A549 (cell line): Measurements from ENCODE around the gene TMOD2. TPM values are rescaled to one million over a fixed set of nuclear protein-coding genes. Genes with fewer than 3 reads are reported as not detected.

ENCODE experiments used
- ATAC-seq, 2 experiments: fragments of 200-7000 bp in 1 of 2; fragments of >200 bp in 1 of 2; cut with Nextera tagmentation in 1 of 2; cut with Tn5 transposase in 1 of 2; 3 replicates each; pipeline versions ENCODE4 v1.8.0 to v1.9.1; 2018 to 2020; ENCODE audit warnings: mild to moderate bottlenecking in 1 of 2, moderate library complexity in 1 of 2
- CTCF ChIA-PET: fragments of 300-600 bp; sonication (Branson Sonifier 250); formaldehyde crosslinking; extraction: SDS; loops from one replicate; lab custom pipeline; 2021; ENCODE audit warnings: antibody characterized with exemption, inconsistent platforms; lab: Yijun Ruan, JAX
- POLR2A ChIA-PET: fragments of 350-600 bp; formaldehyde crosslinking; extraction: SDS; loops from one replicate; lab custom pipeline; 2021; ENCODE audit warnings: antibody characterized with exemption, inconsistent platforms; lab: Yijun Ruan, JAX
- DNase-seq, 2 experiments: peaks; one replicate each; pipeline versions ENCODE4 v3.0.0 to v3.0.0-alpha.2; 2011 to 2016; ENCODE audit warnings: low read depth in 1 of 2, low spot score in 1 of 2
- FAIRE-seq: peaks from 2 replicates; lab custom pipeline; 2011; peaks lifted over from hg19 to GRCh38; lab: Jason Lieb, UNC
- H3K27ac ChIP-seq, 2 experiments: fragments of >200 bp; sonication (Bioruptor Twin); formaldehyde crosslinking; 3 replicates each; pipeline ENCODE4 v1.5.1; 2016 to 2017
- H3K4me1 ChIP-seq: fragments of >200 bp; sonication (Bioruptor Twin); formaldehyde crosslinking; 3 replicates; pipeline ENCODE4 v1.6.1; 2016
- H3K4me2 ChIP-seq: fragments of >200 bp; sonication (Bioruptor Twin); formaldehyde crosslinking; 3 replicates; pipeline ENCODE4 v1.6.1; 2016
- H3K4me3 ChIP-seq: fragments of >200 bp; sonication (Bioruptor Twin); formaldehyde crosslinking; 3 replicates; pipeline ENCODE4 v1.5.1; 2016
- H3K9me3 ChIP-seq: fragments of >200 bp; sonication (Bioruptor Twin); formaldehyde crosslinking; 3 replicates; pipeline ENCODE4 v1.6.1; 2016
- CBX2 ChIP-seq: fragments of 200-600 bp; sonication (generic); IDR thresholded peaks from 2 replicates; pipeline ENCODE4 v1.6.1; 2016; ENCODE audit warnings: low read depth, mild to moderate bottlenecking, borderline replicate concordance
- CHD2 ChIP-seq: fragments of 150-350 bp; IDR thresholded peaks from 2 replicates; pipeline ENCODE4 v1.6.1; 2014; ENCODE audit warnings: low read length; ENCODE audit not compliant: partially characterized antibody
- EHF ChIP-seq: fragments of 250-450 bp; sonication (Bioruptor Pico); IDR thresholded peaks from 2 replicates; pipeline ENCODE4 v1.5.0; 2020; ENCODE audit warnings: mild to moderate bottlenecking
- FOSB ChIP-seq: fragments of 250-450 bp; sonication (Bioruptor Pico); IDR thresholded peaks from 2 replicates; pipeline ENCODE4 v1.5.0; 2020; ENCODE audit warnings: mild to moderate bottlenecking, moderate library complexity
- HOXB5 ChIP-seq: fragments of 250-450 bp; sonication (Bioruptor Pico); IDR thresholded peaks from 2 replicates; pipeline ENCODE4 v1.5.0; 2020; ENCODE audit warnings: mild to moderate bottlenecking, moderate library complexity
- JUN ChIP-seq, 2 experiments: fragments of >200 bp; sonication (Bioruptor Twin); formaldehyde crosslinking; IDR thresholded peaks; 2 replicates in 1 of 2; 3 replicates in 1 of 2; pipeline ENCODE4 v1.6.1; 2016 to 2017
- JUNB ChIP-seq: fragments of >200 bp; sonication (Bioruptor Twin); formaldehyde crosslinking; IDR thresholded peaks from 2 replicates; pipeline ENCODE4 v1.6.1; 2016
- KDM1A ChIP-seq: fragments of 200-600 bp; sonication (generic); IDR thresholded peaks from 2 replicates; pipeline ENCODE4 v1.6.1; 2016; ENCODE audit warnings: low read depth, mild to moderate bottlenecking
- KDM5A ChIP-seq: fragments of 200-600 bp; sonication (generic); IDR thresholded peaks from 2 replicates; pipeline ENCODE4 v1.6.1; 2016; ENCODE audit warnings: antibody characterized with exemption, mild to moderate bottlenecking
- MAZ ChIP-seq: fragments of 150-350 bp; IDR thresholded peaks from 2 replicates; pipeline ENCODE4 v1.6.1; 2014; ENCODE audit warnings: antibody characterized with exemption, low read depth, low read length, borderline replicate concordance
- NR3C1 ChIP-seq: fragments of >200 bp; sonication (Bioruptor Twin); formaldehyde crosslinking; IDR thresholded peaks from 3 replicates; pipeline ENCODE4 v1.6.1; 2017
- RARB ChIP-seq: fragments of 250-450 bp; sonication (Bioruptor Pico); IDR thresholded peaks from 2 replicates; pipeline ENCODE4 v1.8.0; 2021; ENCODE audit warnings: mild to moderate bottlenecking, moderate library complexity
- RNF2 ChIP-seq: fragments of 200-600 bp; sonication (generic); IDR thresholded peaks from 2 replicates; pipeline ENCODE4 v1.6.1; 2016; ENCODE audit warnings: low read depth, mild to moderate bottlenecking, antibody characterized with exemption, moderate library complexity, borderline replicate concordance
- TP53 ChIP-seq: fragments of 250-450 bp; sonication (Bioruptor Pico); IDR thresholded peaks from 2 replicates; pipeline ENCODE4 v1.5.0; 2021; ENCODE audit warnings: mild to moderate bottlenecking, moderate library complexity
- ZC3H11A ChIP-seq: fragments of 450-650 bp; IDR thresholded peaks from 2 replicates; pipeline ENCODE4 v1.6.1; 2014; ENCODE audit warnings: antibody characterized with exemption, mild to moderate bottlenecking
- ZNF302 ChIP-seq: fragments of 250-450 bp; sonication (Bioruptor Pico); IDR thresholded peaks from 2 replicates; pipeline ENCODE4 v1.9.0; 2021; ENCODE audit warnings: inconsistent platforms, mild to moderate bottlenecking, moderate library complexity
- ZSCAN20 ChIP-seq: fragments of 250-450 bp; sonication (Bioruptor Pico); IDR thresholded peaks from 2 replicates; pipeline ENCODE4 v1.8.0; 2022; ENCODE audit warnings: mild to moderate bottlenecking, moderate library complexity
- WGBS: methylation state at CpG from one replicate; pipeline ENCODE4 v1.1.6; 2017; ENCODE audit errors: missing lambda C conversion rate; 5-methylcytosine and 5-hydroxymethylcytosine counted together
- polyA plus RNA-seq, 4 experiments: library from polyadenylated mRNA; depleted of rRNA in 3 of 4; stranded (reverse); fragments of >200 nt; fragmentation: RNase III in 1 of 4; extraction: RNeasy Plus Mini Kit Qiagen cat#74134 plus additional on column Dnase treatment in 1 of 4; gene quantifications; 2 replicates in 3 of 4; 3 replicates in 1 of 4; pipeline ENCODE4 v1.2.3, GENCODE V29; 2011 to 2017
- TF ChIP-seq, protein P1 (sequence below): fragments of 450-650 bp; IDR thresholded peaks from 2 replicates; pipeline ENCODE4 v1.6.1; 2014; ENCODE audit warnings: antibody characterized with exemption
- TF ChIP-seq, protein P2 (sequence below): fragments of 200-600 bp; sonication (generic); IDR thresholded peaks from 2 replicates; pipeline ENCODE4 v1.6.1; 2016; ENCODE audit warnings: antibody characterized with exemption, mild to moderate bottlenecking, moderate library complexity
- TF ChIP-seq, protein P3 (sequence below): fragments of >200 bp; sonication (Bioruptor Twin); formaldehyde crosslinking; IDR thresholded peaks from 3 replicates; pipeline ENCODE4 v1.6.1; 2016
- TF ChIP-seq, protein P4 (sequence below): IDR thresholded peaks from 2 replicates; pipeline ENCODE4 v1.6.1; 2012
- TF ChIP-seq, protein P5 (sequence below): fragments of 150-350 bp; IDR thresholded peaks from 2 replicates; pipeline ENCODE4 v1.6.1; 2014; ENCODE audit warnings: low read depth, mild to moderate bottlenecking, low read length
- TF ChIP-seq, protein P6 (sequence below): IDR thresholded peaks from 2 replicates; pipeline ENCODE4 v1.6.1; 2012

TMOD2 gene
- polyA plus RNA-seq, 2 of the 4 experiments (the other 2 are of a cell fraction): 2.1 to 2.5 TPM

DNA sequence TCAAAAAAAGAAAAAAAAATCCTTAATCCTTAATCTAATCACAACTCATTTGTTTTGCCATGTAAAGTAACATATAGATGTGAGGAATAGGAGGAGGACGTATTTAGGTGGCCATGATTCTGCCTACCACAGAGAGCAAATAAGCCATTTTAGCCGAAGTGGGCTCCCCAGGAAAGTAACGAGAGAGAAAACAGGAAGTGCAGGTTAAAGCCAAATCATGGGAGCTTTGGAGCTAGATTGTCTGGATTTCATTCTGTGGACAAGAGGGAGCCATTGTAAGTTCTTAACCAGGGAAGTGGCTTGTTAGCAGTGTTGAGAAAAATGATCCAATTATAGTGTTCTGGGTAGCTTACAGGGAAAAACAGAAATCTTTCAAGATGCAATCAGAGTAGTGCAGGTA is 9.4 kb downstream of the TMOD2 start:
- POLR2A ChIA-PET: no interaction called here
- Histone ChIP-seq H3K4me1 (no peaks in the 10 kb centered on the region), H3K4me2 (no peak overlapping the region), H3K9me3 (no peaks in the 10 kb centered on the region), H3K27ac (no peak overlapping the region), H3K4me3 (no peak overlapping the region)
- no peak for FAIRE-seq
- CTCF ChIA-PET: interaction anchor here (0.9 to 16.6 kb wide), 3 partner anchors 8 to 111 kb away, joined by 4 to 193 read pairs (median 7); no protein-coding TSS in a partner anchor
- ATAC-seq: no peak
- TF ChIP-seq HOXB5 (CRISPR knock-in tag) (no peak), ZNF302 (CRISPR knock-in tag) (no peak)
- TF ChIP-seq, protein P1, sequence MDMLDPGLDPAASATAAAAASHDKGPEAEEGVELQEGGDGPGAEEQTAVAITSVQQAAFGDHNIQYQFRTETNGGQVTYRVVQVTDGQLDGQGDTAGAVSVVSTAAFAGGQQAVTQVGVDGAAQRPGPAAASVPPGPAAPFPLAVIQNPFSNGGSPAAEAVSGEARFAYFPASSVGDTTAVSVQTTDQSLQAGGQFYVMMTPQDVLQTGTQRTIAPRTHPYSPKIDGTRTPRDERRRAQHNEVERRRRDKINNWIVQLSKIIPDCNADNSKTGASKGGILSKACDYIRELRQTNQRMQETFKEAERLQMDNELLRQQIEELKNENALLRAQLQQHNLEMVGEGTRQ: no peak
- 54% methylated on average over 3 of the region's 3 CpGs for WGBS
- no peak for DNase-seq

DNA sequence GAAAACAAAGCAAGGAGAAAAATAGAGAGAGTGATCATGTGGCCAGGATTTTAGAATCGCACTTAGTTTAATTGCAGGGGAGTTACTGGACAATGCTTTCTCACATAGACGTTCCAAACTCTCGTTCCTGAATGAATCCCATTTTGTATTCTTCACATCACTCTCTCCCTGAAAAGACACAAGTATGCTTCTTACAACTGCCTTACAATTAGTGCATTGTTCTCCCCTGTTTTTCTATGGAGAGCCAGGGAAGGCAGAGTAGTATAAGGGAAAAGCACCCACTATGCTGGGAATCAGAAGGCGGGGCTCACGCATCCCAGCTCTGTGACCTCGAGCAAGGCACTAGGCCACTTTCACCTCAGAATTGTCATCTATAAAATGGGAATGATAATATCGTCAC is 14.4 kb downstream of the TMOD2 start:
- no peak for DNase-seq
- POLR2A ChIA-PET: interaction anchor here (1.0 kb wide), 1 partner anchor 29 kb away, joined by 3 read pairs; the partner anchor contains the start of gene LYSMD2
- CTCF ChIA-PET: interaction anchor here (0.6 to 22.4 kb wide), 4 partner anchors 9 to 1316 kb away, joined by 3 to 597 read pairs (median 44); no protein-coding TSS in a partner anchor
- Histone ChIP-seq H3K4me2 (no peak overlapping the region), H3K9me3 (no peaks in the 10 kb centered on the region), H3K4me1 (no peaks in the 10 kb centered on the region), H3K27ac (no peak overlapping the region), H3K4me3 (no peak overlapping the region)
- no peak for ATAC-seq
- WGBS: 77% methylated on average over 7 of the region's 7 CpGs
- no peak for TF ChIP-seq KDM1A
- no peak for TF ChIP-seq KDM5A
- TF ChIP-seq JUNB: no peak
- TF ChIP-seq EHF: no peak
- TF ChIP-seq RARB (CRISPR knock-in tag): no peak
- TF ChIP-seq CHD2: no peak
- TF ChIP-seq, protein P2, sequence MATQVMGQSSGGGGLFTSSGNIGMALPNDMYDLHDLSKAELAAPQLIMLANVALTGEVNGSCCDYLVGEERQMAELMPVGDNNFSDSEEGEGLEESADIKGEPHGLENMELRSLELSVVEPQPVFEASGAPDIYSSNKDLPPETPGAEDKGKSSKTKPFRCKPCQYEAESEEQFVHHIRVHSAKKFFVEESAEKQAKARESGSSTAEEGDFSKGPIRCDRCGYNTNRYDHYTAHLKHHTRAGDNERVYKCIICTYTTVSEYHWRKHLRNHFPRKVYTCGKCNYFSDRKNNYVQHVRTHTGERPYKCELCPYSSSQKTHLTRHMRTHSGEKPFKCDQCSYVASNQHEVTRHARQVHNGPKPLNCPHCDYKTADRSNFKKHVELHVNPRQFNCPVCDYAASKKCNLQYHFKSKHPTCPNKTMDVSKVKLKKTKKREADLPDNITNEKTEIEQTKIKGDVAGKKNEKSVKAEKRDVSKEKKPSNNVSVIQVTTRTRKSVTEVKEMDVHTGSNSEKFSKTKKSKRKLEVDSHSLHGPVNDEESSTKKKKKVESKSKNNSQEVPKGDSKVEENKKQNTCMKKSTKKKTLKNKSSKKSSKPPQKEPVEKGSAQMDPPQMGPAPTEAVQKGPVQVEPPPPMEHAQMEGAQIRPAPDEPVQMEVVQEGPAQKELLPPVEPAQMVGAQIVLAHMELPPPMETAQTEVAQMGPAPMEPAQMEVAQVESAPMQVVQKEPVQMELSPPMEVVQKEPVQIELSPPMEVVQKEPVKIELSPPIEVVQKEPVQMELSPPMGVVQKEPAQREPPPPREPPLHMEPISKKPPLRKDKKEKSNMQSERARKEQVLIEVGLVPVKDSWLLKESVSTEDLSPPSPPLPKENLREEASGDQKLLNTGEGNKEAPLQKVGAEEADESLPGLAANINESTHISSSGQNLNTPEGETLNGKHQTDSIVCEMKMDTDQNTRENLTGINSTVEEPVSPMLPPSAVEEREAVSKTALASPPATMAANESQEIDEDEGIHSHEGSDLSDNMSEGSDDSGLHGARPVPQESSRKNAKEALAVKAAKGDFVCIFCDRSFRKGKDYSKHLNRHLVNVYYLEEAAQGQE: no peak
- no peak for TF ChIP-seq ZC3H11A
- no peak for TF ChIP-seq MAZ
- TF ChIP-seq FOSB (CRISPR knock-in tag): no peak
- TF ChIP-seq JUN (IDR thresholded peaks at IDR 0.05): no peak
- no peak for TF ChIP-seq RNF2
- no peak for TF ChIP-seq TP53
- TF ChIP-seq, protein P3, sequence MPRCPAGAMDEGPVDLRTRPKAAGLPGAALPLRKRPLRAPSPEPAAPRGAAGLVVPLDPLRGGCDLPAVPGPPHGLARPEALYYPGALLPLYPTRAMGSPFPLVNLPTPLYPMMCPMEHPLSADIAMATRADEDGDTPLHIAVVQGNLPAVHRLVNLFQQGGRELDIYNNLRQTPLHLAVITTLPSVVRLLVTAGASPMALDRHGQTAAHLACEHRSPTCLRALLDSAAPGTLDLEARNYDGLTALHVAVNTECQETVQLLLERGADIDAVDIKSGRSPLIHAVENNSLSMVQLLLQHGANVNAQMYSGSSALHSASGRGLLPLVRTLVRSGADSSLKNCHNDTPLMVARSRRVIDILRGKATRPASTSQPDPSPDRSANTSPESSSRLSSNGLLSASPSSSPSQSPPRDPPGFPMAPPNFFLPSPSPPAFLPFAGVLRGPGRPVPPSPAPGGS: no peak
- TF ChIP-seq, protein P4, sequence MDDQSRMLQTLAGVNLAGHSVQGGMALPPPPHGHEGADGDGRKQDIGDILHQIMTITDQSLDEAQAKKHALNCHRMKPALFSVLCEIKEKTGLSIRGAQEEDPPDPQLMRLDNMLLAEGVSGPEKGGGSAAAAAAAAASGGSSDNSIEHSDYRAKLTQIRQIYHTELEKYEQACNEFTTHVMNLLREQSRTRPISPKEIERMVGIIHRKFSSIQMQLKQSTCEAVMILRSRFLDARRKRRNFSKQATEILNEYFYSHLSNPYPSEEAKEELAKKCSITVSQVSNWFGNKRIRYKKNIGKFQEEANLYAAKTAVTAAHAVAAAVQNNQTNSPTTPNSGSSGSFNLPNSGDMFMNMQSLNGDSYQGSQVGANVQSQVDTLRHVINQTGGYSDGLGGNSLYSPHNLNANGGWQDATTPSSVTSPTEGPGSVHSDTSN: no peak
- TF ChIP-seq NR3C1: no peak
- TF ChIP-seq ZSCAN20 (CRISPR knock-in tag): no peak
- TF ChIP-seq, protein P5, sequence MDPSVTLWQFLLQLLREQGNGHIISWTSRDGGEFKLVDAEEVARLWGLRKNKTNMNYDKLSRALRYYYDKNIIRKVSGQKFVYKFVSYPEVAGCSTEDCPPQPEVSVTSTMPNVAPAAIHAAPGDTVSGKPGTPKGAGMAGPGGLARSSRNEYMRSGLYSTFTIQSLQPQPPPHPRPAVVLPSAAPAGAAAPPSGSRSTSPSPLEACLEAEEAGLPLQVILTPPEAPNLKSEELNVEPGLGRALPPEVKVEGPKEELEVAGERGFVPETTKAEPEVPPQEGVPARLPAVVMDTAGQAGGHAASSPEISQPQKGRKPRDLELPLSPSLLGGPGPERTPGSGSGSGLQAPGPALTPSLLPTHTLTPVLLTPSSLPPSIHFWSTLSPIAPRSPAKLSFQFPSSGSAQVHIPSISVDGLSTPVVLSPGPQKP: no peak
- TF ChIP-seq, protein P6, sequence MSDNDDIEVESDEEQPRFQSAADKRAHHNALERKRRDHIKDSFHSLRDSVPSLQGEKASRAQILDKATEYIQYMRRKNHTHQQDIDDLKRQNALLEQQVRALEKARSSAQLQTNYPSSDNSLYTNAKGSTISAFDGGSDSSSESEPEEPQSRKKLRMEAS: no peak
- TF ChIP-seq CBX2: no peak
- no peak for FAIRE-seq
